ENCODE results near the gene AFF2.

- TF ChIP-seq POLR2AphosphoS5 (IDR thresholded peaks at IDR 0.05) (no peak), POLR2A (IDR thresholded peaks at IDR 0.05) (no peak), CTCF (IDR thresholded peaks at IDR 0.05) (no peak), EP300 (IDR thresholded peaks at IDR 0.05; ENCODE audit: low read depth) (no peak)
These were observed 310.8 kb downstream of the AFF2 start for GRCh38 chrX:148811236-148811635.
